HG03378 (cell line): Measurements from ENCODE around the gene OR2B6.
"Not testable (repeated sequence)": the region's sequence is repeated elsewhere in the genome, so short reads cannot be mapped to it uniquely, and the experiment has no call there.

Experiments used
- ATAC-seq: cut with Tn5 transposase; IDR thresholded peaks from one replicate; pipeline ENCODE4 v1.9.1; 2021; ENCODE audit warnings: mild to moderate bottlenecking, moderate library complexity; ENCODE audit not compliant: unreplicated experiment

The OR2B6 gene

GRCh38 chr6:27956941-27957340, at the start of gene OR2B6:
TSS of gene OR2B6 (plus strand) at chr6:27957241. CDS start at chr6:27957241, 0 bp downstream.
- ATAC-seq = no peak

- no peak for ATAC-seq
Observed at GRCh38 chr6:27908017-27908416, 49.0 kb upstream of the OR2B6 start.

GRCh38 chr6:27911956-27912446, 45.0 kb upstream of the OR2B6 start, which contains the start of gene OR2B2:
TSS of gene OR2B2 (minus strand) at chr6:27912396. CDS start at chr6:27912319, 77 bp downstream.
- no peak for ATAC-seq

- ATAC-seq = no peak
Observed at GRCh38 chr6:27922949-27923348, 34.1 kb upstream of the OR2B6 start.

GRCh38 chr6:27924179-27924578, 32.9 kb upstream of the OR2B6 start:
- ATAC-seq = no peak

- ATAC-seq = not testable (repeated sequence)
Observed at GRCh38 chr6:27928041-27928440, 29.0 kb upstream of the OR2B6 start.

GRCh38 chr6:27929930-27930329, 27.1 kb upstream of the OR2B6 start:
- not testable (repeated sequence) for ATAC-seq

- ATAC-seq = no peak
Observed at GRCh38 chr6:27931209-27931608, 25.8 kb upstream of the OR2B6 start.

GRCh38 chr6:27940766-27941165, 16.3 kb upstream of the OR2B6 start:
- no peak for ATAC-seq

GRCh38 chr6:27943072-27943471, 14.0 kb upstream of the OR2B6 start:
- ATAC-seq = not testable (repeated sequence)

- no peak for ATAC-seq
Observed at GRCh38 chr6:27948237-27948636, 8.8 kb upstream of the OR2B6 start.

- no peak for ATAC-seq
Observed at GRCh38 chr6:27951040-27951439, 6.0 kb upstream of the OR2B6 start.

GRCh38 chr6:27957516-27957915, 475 bp downstream of the OR2B6 start:
- no peak for ATAC-seq

- no peak for ATAC-seq
Observed at GRCh38 chr6:27962506-27962905, 5.5 kb downstream of the OR2B6 start.

- no peak for ATAC-seq
Observed at GRCh38 chr6:27966044-27966443, 9.0 kb downstream of the OR2B6 start.

- no peak for ATAC-seq
Observed at GRCh38 chr6:27966816-27967426, 9.9 kb downstream of the OR2B6 start.

GRCh38 chr6:27970444-27970843, 13.4 kb downstream of the OR2B6 start:
- no peak for ATAC-seq

GRCh38 chr6:27972750-27973149, 15.7 kb downstream of the OR2B6 start:
- ATAC-seq = no peak

- ATAC-seq = no peak
Observed at GRCh38 chr6:27977387-27977786, 20.3 kb downstream of the OR2B6 start.

GRCh38 chr6:27978705-27979104, 21.7 kb downstream of the OR2B6 start:
- no peak for ATAC-seq

- ATAC-seq = no peak
Observed at GRCh38 chr6:27980111-27980510, 23.1 kb downstream of the OR2B6 start.

- ATAC-seq = no peak
Observed at GRCh38 chr6:27986928-27987725, 30.1 kb downstream of the OR2B6 start.
